Breast epithelium (tissue), 4 donors: ENCODE data around the gene SEMA3F. TPM values are rescaled to one million over a fixed set of nuclear protein-coding genes. Genes with fewer than 3 reads are reported as not detected.

Source experiments
- DNase-seq, 2 donors: peaks; one replicate each; pipeline ENCODE4 v3.0.0-alpha.2; 2019; ENCODE audit warnings: low spot score in 2 of 2
- H3K27ac ChIP-seq, 2 donors: fragments of 200-600 bp; sonication (generic) in 1 of 2; one replicate each; pipeline ENCODE4 v1.5.1; 2016 to 2019; ENCODE audit warnings: mild to moderate bottlenecking in 1 of 2
- H3K27me3 ChIP-seq, 2 donors: fragments of 200-600 bp; sonication (generic) in 1 of 2; one replicate each; pipeline versions ENCODE4 v1.5.1 to v1.6.0; 2017 to 2019; ENCODE audit warnings: control low read depth in 1 of 2, mild to moderate bottlenecking in 1 of 2
- H3K36me3 ChIP-seq: fragments of 200-600 bp; one replicate; pipeline ENCODE4 v1.5.1; 2019
- H3K4me1 ChIP-seq, 2 donors: fragments of 200-600 bp; sonication (generic); one replicate each; pipeline ENCODE4 v1.5.1; 2016 to 2019; ENCODE audit warnings: control low read depth in 1 of 2
- H3K4me3 ChIP-seq, 3 donors: fragments of 200-600 bp; sonication (generic); 1 replicate in 2 of 3; 2 replicates in 1 of 3; pipeline ENCODE4 v1.5.1; 2016 to 2019; ENCODE audit warnings: mild to moderate bottlenecking in 3 of 3, moderate library complexity in 2 of 3
- H3K9me3 ChIP-seq, 2 donors: fragments of 200-600 bp; sonication (generic) in 1 of 2; one replicate each; pipeline ENCODE4 v1.5.1; 2016 to 2019; ENCODE audit warnings: control low read depth in 1 of 2
- POLR2A ChIP-seq: fragments of 450-650 bp; IDR thresholded peaks from one replicate; pipeline ENCODE4 v1.6.1; 2016; ENCODE audit warnings: antibody characterized with exemption, mild to moderate bottlenecking, moderate library complexity
- POLR2AphosphoS5 ChIP-seq, 3 donors: sonication (generic); formaldehyde crosslinking; IDR thresholded peaks; one replicate each; pipeline ENCODE4 v1.6.1; 2017; ENCODE audit warnings: antibody characterized with exemption in 3 of 3
- intact Hi-C: fragments of 100-400 bp; cut with DNase I; formaldehyde crosslinking; loops from one replicate; pipeline ENCODE4 v1.15.1; 2023; ENCODE audit warnings: low total_unique reads
- total RNA-seq, 3 donors: library from RNA; depleted of rRNA; stranded (reverse); fragments of >200 nt; gene quantifications; one replicate each; pipeline ENCODE4 v1.1.0, GENCODE V29; 2016
- TF ChIP-seq, protein P1 (sequence below), 3 donors: fragments of 450-650 bp; IDR thresholded peaks; one replicate each; pipeline ENCODE4 v1.5.1; 2016 to 2017; ENCODE audit warnings: antibody characterized with exemption in 3 of 3, mild to moderate bottlenecking in 3 of 3, moderate library complexity in 3 of 3

The SEMA3F gene
- total RNA-seq, 3 donors from 2014 or later: 7.7 to 49.8 (median 26.9) TPM

GRCh38 chr3:50123394-50124051 is 31.6 kb upstream of the SEMA3F start:
- intact Hi-C loops: loop anchor here (10.0 kb wide), 1 partner anchor 61 kb away; no protein-coding TSS in a partner anchor
- peak overlapping the region in 1 of 2 donors; percentile 32 for H3K27ac ChIP-seq
- no peaks in the 10 kb centered on the region for H3K9me3 ChIP-seq
- no peaks in the 10 kb centered on the region for H3K27me3 ChIP-seq
- DNase-seq: no peak
- no peak overlapping the region for H3K4me3 ChIP-seq
- H3K4me1 ChIP-seq: peaks cover 24 to 28% of the 10 kb centered on the region in 2 donors
- TF ChIP-seq, protein P1, sequence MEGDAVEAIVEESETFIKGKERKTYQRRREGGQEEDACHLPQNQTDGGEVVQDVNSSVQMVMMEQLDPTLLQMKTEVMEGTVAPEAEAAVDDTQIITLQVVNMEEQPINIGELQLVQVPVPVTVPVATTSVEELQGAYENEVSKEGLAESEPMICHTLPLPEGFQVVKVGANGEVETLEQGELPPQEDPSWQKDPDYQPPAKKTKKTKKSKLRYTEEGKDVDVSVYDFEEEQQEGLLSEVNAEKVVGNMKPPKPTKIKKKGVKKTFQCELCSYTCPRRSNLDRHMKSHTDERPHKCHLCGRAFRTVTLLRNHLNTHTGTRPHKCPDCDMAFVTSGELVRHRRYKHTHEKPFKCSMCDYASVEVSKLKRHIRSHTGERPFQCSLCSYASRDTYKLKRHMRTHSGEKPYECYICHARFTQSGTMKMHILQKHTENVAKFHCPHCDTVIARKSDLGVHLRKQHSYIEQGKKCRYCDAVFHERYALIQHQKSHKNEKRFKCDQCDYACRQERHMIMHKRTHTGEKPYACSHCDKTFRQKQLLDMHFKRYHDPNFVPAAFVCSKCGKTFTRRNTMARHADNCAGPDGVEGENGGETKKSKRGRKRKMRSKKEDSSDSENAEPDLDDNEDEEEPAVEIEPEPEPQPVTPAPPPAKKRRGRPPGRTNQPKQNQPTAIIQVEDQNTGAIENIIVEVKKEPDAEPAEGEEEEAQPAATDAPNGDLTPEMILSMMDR (IDR thresholded peaks at IDR 0.05): no peak
- H3K36me3 ChIP-seq: no peaks in the 10 kb centered on the region

GRCh38 chr3:50124052-50124799 is 30.9 kb upstream of the SEMA3F start:
- no peaks in the 10 kb centered on the region for H3K9me3 ChIP-seq
- peak overlapping the region in 1 of 2 donors; percentile 32 for H3K27ac ChIP-seq
- TF ChIP-seq, protein P1 (IDR thresholded peaks at IDR 0.05): no peak
- TF ChIP-seq POLR2A (no peak), POLR2AphosphoS5 (IDR thresholded peaks at IDR 0.05) (no peak)
- H3K36me3 ChIP-seq: no peaks in the 10 kb centered on the region
- intact Hi-C loops: loop anchor here (10.0 kb wide), 1 partner anchor 61 kb away; no protein-coding TSS in a partner anchor
- peak in 1 of 2 donors; percentile 51 for DNase-seq
- no peaks in the 10 kb centered on the region for H3K27me3 ChIP-seq
- peaks cover 24 to 28% of the 10 kb centered on the region in 2 donors for H3K4me1 ChIP-seq
- no peak overlapping the region for H3K4me3 ChIP-seq

DNA sequence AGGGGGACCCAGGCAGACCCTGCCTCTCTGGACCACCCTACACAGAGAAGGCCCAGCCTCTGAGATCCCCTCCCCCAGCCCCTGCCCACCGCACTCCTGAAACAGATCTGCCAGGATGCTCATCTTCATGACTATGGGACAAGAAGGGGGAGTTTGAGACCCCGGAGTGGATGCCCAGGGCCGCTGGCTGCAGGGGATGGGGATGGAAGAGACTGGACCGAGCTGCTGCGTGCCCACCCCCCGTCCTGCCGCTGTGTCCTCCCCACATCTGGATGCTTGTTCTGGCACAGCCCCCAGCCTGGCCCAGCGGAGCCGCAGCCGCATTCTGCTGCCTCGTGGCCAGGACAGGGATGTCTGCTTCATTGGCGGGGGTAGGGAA is 30.3 kb upstream of the SEMA3F start:
- TF ChIP-seq POLR2A (no peak), POLR2AphosphoS5 (IDR thresholded peaks at IDR 0.05) (no peak)
- TF ChIP-seq, protein P1 (IDR thresholded peaks at IDR 0.05): no peak
- intact Hi-C loops: loop anchor here (10.0 kb wide), 1 partner anchor 60 kb away; no protein-coding TSS in a partner anchor

GRCh38 chr3:50125541-50126286 is 29.4 kb upstream of the SEMA3F start:
- intact Hi-C loops: loop anchor here (10.0 kb wide), 1 partner anchor 59 kb away; no protein-coding TSS in a partner anchor
- Histone ChIP-seq H3K4me3 (no peak overlapping the region), H3K9me3 (no peaks in the 10 kb centered on the region), H3K36me3 (no peaks in the 10 kb centered on the region), H3K27ac (no peak overlapping the region), H3K27me3 (no peaks in the 10 kb centered on the region), H3K4me1 (peaks cover 24 to 28% of the 10 kb centered on the region in 2 donors)
- peak in 1 of 2 donors; percentile 46 for DNase-seq
- TF ChIP-seq, protein P1 (IDR thresholded peaks at IDR 0.05): no peak
- TF ChIP-seq POLR2A (no peak), POLR2AphosphoS5 (IDR thresholded peaks at IDR 0.05) (no peak)

More for the DNA sequence above, 30.3 kb upstream of the SEMA3F start:
- Histone ChIP-seq H3K36me3 (no peaks in the 10 kb centered on the region), H3K27ac (peak overlapping the region in 1 of 2 donors; percentile 32), H3K9me3 (no peaks in the 10 kb centered on the region), H3K4me1 (peaks cover 24 to 28% of the 10 kb centered on the region in 2 donors), H3K27me3 (no peaks in the 10 kb centered on the region), H3K4me3 (no peak overlapping the region)
- peak in 1 of 2 donors; percentile 47 for DNase-seq
